Suppressor macrophage (primary cell): Measurements from ENCODE around the gene HEMK1.

ENCODE experiments used
- DNase-seq, 4 experiments: peaks; one replicate each; pipeline ENCODE4 v3.0.0-alpha.2; 2020 to 2022

The HEMK1 gene

DNA sequence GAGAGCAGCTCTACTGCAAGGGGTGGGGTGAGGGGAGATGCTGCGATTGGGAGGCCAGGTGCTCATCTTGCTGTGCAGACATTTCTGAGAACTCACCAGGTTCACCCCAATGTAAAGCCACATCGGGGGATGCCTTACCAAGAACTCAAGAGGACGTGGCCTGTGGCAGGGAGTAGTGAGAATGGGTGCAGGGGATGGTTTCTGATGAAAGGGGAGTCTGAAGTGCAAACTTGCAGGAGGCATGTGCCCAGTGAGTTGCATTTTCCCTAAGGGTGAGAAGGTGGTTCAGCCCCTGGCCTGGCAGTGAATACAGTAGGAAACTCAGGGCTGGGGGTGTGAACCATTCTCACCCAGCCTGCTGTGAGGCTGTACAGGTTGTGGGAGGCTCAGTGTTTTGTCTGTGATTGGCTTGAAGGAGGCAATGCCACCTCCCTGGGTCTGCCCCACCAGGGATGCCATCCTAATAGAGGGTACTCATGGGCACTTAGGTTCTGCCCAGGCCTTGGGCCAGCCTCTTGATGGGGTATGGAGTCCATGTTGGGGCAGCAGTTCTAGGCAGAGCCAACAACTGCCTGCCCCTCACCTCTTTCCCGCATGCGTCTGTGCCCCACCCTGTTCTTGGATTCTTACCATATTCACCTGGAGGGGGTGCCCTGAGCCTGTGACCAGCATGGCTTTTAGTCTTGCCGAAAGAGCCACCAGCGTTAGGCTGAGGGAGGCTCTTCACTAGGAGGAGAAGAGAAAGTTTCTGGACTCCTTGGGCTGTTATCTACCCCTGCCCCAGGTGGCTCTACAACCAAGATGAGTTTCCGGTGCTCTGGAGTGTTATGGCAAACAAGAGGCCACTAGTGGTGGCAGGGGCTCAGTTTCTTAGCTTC lies 4.5 kb downstream of the HEMK1 start:
- DNase-seq, result no peak

DNA sequence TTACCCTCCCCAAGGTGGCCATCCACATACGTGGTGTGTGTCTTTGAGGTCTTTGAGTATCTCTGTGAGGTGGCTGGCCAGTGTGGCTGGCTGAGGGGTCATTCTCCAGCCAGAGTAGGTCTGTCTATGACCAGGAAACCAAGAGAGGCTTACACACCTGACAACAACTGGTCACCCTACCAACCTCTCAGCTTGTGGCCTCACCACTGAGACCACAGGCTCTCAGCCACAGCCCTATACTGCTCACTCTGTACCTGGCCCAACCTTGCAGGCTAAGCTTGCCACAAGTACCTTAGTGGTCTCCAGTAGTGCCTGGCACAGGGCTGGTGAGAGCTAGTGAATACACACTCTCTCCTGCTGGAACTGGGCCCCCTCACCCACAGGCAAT lies 5.1 kb downstream of the HEMK1 start:
- no peak for DNase-seq

- no peak for DNase-seq
Observed at GRCh38 chr3:50575372-50575771, 6.0 kb downstream of the HEMK1 start.

DNA sequence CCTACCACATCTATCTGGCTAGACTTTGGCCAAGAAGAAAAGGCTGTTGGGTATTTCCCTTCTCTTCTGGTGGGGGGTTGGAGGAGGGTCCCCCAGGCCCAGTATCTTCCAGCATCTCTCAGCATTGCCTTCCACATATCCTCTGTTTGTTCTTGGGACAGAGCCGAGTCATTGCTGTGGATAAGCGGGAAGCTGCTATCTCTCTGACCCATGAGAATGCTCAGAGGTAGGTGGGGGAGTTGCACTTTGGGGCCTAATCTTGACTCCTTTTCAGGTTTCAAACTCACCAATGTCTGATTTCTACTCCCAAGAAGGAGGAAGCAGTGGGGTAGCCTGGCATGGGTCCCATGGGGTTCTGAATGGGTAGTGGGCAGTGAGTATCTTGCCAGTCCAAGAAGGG lies 8.0 kb downstream of the HEMK1 start:
- no peak for DNase-seq

DNA sequence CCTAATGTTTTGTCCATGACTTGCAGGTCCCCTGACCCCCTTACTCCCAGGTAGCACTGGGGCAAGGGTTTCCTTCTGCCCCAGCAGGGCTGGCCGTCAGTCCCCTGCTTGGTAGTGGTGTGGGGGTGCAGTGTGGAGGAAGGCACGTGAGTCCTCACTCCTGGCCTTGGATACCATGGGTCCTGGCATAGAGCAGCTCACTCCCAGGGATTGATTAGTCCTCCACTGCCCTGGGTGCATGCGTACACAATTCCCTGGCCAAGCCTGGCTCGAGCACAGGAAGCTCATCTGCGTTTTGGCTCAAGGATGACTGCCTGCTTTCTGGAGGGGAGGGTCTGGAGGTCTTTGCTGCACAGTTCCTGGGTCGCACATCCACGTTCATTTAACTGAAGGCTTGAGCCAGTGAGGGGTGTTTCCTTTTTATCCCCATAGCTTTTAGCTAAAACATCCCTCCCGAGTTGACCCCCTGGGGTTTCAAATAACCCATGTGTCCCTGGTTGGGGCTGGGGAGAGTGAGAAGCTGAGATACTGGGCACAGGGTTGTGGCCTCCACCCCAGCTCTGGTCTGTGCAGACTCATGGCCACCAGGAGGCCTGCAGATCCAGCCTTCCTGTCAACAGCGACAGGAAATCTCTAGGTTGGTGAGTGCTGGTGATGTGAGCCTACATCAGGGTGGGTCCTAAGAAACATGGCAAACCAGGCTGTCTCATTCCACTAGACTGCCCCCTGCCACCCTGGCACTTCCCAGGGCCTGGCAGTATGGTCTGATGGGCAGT lies 11.5 kb downstream of the HEMK1 start:
- DNase-seq, result no peak

- no peak for DNase-seq
Observed at GRCh38 chr3:50581459-50581842, 12.1 kb downstream of the HEMK1 start.

DNA sequence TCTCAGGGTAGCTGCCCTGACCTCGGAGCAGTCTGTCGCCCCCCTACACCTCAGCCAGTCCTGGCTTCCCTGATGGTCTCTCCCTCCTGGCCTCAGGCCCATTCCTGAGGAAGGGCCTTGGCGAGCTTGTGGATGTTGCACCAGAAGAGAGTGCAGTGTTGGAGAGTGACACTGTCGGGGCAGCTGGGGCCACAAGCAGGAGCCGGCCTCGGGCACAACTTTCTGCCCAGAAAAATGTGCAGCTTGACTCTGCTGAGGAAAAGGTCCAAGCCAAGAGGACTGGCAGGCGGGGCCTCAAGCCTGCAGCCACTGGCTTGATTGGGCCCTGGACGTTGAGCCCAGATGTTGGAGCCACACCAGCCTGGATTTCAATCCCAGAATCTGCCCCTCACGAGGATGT lies 12.8 kb downstream of the HEMK1 start:
- DNase-seq, result no peak

DNA sequence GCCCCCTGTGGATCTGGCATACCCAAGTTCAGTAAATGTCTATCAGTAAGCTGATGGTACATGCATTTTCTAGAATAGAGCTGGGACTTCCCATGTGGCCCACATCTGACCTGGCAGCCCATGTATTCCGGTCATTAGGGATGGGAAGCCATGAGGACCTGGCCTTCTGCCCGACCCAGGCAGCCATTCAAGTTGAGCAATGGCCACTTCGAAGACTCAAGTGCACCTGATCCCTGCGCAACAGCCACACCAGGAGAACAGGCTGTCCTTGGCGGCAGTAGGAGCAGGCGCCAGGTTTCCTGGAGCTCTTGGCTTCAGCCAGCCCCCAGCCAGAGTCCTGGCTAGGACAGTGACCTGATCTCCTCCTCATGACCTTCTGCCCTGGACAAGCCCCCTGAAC lies 14.6 kb downstream of the HEMK1 start:
- no peak for DNase-seq

GRCh38 chr3:50584391-50584790 lies 15.1 kb downstream of the HEMK1 start:
- DNase-seq, result no peak

GRCh38 chr3:50585919-50586762 lies 16.8 kb downstream of the HEMK1 start:
- no peak for DNase-seq

DNA sequence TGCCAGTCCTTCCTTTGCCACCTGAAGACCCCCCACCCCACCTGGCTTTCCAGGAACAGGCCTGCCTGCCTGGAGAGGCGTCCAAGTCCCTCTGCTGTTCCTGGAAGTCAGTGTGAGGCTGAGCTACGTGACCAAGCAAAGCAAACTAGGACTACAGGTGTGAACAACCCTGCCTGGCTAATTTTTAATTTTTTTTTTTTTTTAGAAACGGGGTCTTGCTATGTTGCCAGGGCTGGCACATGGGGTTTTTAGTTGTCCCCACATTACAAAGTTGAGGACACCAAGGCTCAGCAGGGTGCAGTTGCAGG lies 17.4 kb downstream of the HEMK1 start:
- DNase-seq, result no peak

DNA sequence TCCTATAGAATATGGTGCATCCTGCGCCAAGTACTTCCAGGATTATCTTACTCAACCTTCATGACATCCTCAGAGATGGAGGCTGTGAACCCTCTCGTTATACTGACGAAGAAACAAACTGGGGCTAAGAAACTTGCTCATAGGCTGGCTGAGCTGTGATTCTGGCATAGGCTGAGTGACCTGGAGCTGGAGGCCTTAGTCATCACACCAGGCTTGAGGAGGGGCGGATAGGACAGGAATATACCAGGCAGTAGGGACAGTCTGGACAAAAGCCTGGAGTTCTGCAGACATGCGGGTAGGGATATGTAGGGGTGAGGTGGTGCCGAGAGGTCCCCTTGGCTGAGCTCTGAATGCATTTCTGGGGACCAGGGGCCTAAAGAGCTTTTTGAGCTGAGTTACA lies 18.1 kb downstream of the HEMK1 start:
- no peak for DNase-seq

DNA sequence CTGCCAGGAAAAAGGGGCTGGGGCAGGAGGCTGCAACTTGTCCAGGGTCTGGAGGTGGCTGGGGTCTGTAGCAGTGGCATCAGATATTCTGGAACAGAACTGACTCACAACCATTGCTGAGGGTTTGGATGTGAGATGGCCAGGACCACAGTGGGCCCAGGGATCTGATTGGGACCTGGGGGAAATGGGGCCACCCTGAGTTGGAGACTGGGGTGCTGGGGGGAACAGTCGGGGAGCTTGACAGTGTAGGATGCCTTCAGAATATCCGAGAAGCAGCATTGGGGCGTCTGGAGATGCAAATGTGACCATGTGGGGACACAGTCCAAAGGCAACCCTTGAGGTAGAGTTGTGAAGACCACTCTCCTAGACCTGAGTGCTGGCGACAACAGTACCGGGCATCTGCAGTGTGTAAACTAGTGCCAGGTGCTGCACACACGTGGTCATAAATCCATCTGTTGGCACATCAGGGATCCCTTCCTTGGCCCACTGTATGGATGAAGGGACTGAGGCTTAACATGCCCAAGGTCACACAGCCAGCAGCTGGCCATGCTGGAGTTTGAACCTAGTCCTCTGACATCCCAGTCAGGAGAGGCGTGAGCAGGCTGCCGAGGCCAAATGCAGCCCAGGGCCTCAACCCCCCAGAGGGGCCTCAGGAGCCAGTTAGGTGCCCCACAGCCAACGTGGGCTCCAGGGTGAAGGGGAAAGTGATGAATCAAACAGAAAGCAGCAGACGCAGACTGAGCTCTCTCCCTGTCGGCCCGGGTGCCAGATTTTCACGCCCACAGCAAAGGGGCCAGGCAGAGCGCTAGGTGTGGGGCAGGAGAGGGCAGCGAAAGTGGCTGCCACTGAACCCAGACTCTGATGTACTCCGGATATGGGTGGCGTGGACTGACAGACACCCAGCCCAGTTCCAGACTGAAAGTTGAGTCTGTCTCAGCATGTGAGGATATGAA lies 18.8 kb downstream of the HEMK1 start:
- DNase-seq, result no peak

DNA sequence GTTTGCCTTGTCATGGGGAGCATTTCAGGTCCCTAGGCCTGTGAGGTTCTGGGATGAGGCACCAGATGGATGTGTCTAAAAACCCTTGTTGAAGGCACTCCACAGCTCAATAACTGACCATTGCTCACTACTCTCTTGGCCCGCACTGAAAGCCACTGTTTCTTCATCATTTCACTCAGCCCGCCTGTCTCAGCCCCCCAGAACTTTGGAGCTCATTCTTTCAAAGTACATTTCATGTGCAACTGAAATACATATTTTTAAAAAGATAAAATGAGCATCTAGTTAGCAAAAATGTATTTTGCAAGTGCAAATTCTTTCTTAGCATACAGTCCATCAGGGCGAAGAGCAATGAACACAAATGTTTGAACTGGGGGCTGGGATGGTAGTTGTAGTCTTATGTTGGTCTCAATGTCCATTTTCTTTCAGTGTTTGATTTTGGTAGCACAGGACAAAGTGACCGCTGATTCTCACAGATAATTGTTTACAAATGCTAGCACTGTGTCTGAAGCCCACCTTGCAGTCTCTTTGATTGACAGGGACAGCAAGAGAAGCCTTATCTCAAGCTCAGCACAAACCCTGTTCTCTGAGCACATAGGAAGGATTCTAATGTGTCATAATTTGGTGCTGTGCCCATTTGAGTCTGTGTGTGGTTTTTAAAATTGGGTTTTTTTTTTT lies 19.6 kb downstream of the HEMK1 start:
- DNase-seq, result no peak

DNA sequence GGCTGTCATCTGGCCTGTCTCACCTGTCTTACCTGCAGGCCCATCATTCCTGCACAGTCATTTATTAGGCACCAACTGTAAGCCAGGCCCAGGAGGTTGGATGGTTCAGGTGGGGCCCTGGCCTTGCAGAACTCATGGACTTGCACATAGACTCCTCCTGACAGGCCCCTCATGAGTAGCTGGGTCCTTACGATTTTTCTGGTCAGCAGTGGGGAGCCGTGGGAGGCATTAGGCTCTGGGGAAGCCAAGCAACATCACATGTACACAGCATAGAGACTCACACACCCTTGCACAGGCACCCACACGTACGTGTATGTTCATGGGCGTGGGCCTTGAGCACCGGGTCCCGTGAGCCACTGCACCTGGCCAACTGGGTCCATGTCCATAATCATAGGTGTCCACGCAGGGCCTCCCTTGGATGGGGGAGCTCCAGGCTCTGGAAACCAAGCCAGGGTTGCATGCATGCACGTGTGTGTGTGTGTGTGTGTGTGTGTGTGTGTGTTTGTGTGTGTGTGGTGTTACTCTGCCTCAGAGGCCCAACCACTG lies 21.9 kb downstream of the HEMK1 start:
- DNase-seq, result peak; percentile 63 to 73 (median 69)

- peak; percentile 51 to 76 (median 66) for DNase-seq
Observed at GRCh38 chr3:50592568-50592967, 23.2 kb downstream of the HEMK1 start.

GRCh38 chr3:50594253-50594785 lies 25.0 kb downstream of the HEMK1 start:
- no peak for DNase-seq

GRCh38 chr3:50599115-50599715 lies 29.9 kb downstream of the HEMK1 start:
- DNase-seq, result no peak

GRCh38 chr3:50599716-50600118 lies 30.4 kb downstream of the HEMK1 start:
- DNase-seq, result no peak

DNA sequence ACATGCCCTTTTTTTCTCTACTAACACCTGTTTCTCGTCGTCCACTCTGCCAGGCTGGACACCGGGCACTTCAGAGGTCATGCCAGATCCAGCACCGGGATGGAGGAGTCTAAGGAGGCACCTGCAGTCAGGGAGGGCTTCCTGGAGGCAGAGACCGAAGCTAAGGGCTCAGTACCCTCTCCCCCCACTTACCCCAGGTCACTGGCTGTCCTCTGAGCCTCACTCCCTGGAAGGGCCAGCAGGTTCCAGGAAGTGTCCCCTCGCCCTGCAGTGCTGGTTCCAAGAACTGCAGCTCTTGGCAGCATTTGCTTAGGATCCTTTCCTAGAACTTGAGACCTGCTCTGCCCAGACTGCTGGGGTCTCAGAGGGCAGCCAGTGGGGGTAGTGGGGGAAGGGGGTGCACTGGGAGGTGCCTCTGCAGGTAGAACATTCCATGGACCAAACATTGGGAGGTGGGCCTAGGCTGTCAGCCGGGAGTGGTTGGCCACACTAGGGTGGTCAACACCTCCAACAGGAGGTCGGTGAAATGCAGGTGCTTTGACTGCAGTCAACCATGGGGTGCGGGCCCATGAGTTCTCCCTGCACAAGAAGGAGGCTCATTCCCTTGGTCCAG lies 30.9 kb downstream of the HEMK1 start:
- DNase-seq, result peak in 1 of 4 experiments; percentile 25
